Keratinocyte (primary cell): ENCODE results near the gene RHOBTB3. TPM values are rescaled to one million over a fixed set of nuclear protein-coding genes. Genes with fewer than 3 reads are reported as not detected.

Experiments
- DNase-seq: peaks from one replicate; pipeline ENCODE4 v3.0.0-alpha.2; 2011; ENCODE audit warnings: low read depth, missing footprints, low spot score
- FAIRE-seq: peaks from 2 replicates; lab custom pipeline; 2011; peaks lifted over from hg19 to GRCh38; lab: Jason Lieb, UNC
- H2AFZ ChIP-seq: 2 replicates; pipeline ENCODE4 v1.6.0; 2012; ENCODE audit warnings: low read length, control low read depth, inconsistent platforms; ENCODE audit not compliant: control insufficient read depth
- H3K27ac ChIP-seq: 2 replicates; pipeline ENCODE4 v1.5.1; 2011; ENCODE audit warnings: low read length; ENCODE audit not compliant: control insufficient read depth, insufficient read depth
- H3K27me3 ChIP-seq: 3 replicates; pipeline ENCODE4 v1.6.0; 2011; ENCODE audit warnings: low read length; ENCODE audit not compliant: control insufficient read depth, insufficient read depth; ENCODE audit errors: extremely low read depth
- H3K36me3 ChIP-seq, 2 experiments: 2 replicates in 1 of 2; 3 replicates in 1 of 2; pipeline ENCODE4 v1.5.1; 2011; ENCODE audit warnings: low read length in 2 of 2, mild to moderate bottlenecking in 1 of 2; ENCODE audit not compliant: control insufficient read depth in 2 of 2, insufficient read depth in 2 of 2; ENCODE audit errors: extremely low read depth in 1 of 2
- H3K4me1 ChIP-seq: 3 replicates; pipeline ENCODE4 v1.5.1; 2011; ENCODE audit warnings: low read length; ENCODE audit not compliant: control insufficient read depth, insufficient read depth; ENCODE audit errors: extremely low read depth
- H3K4me2 ChIP-seq: 3 replicates; pipeline ENCODE4 v1.6.0; 2011; ENCODE audit warnings: low read depth, low read length; ENCODE audit not compliant: control insufficient read depth, insufficient read depth; ENCODE audit errors: extremely low read depth
- H3K4me3 ChIP-seq, 3 experiments: fragments of 200-600 bp in 1 of 3; sonication (generic) in 1 of 3; 2 replicates in 2 of 3; 3 replicates in 1 of 3; pipeline ENCODE4 v1.5.1; 2011 to 2016; ENCODE audit warnings: low read length in 3 of 3, mild to moderate bottlenecking in 3 of 3, control low read depth in 2 of 3, inconsistent platforms in 1 of 3, low read depth in 1 of 3, mixed read lengths in 1 of 3, mixed run types in 1 of 3, moderate library complexity in 1 of 3; ENCODE audit not compliant: control insufficient read depth in 2 of 3, insufficient read depth in 2 of 3; ENCODE audit errors: extremely low read depth in 1 of 3
- H3K79me2 ChIP-seq: 2 replicates; pipeline ENCODE4 v1.6.0; 2012; ENCODE audit warnings: low read length; ENCODE audit not compliant: control insufficient read depth, insufficient read depth
- H3K9ac ChIP-seq: 3 replicates; pipeline ENCODE4 v1.6.0; 2011; ENCODE audit warnings: low read length; ENCODE audit not compliant: control insufficient read depth, insufficient read depth; ENCODE audit errors: extremely low read depth
- H3K9me1 ChIP-seq: 3 replicates; pipeline ENCODE4 v1.6.0; 2011; ENCODE audit warnings: low read length; ENCODE audit not compliant: control insufficient read depth, insufficient read depth; ENCODE audit errors: extremely low read depth
- H3K9me3 ChIP-seq: 2 replicates; pipeline ENCODE4 v1.5.1; 2012; ENCODE audit warnings: low read depth, low read length; ENCODE audit not compliant: control insufficient read depth
- H4K20me1 ChIP-seq: 3 replicates; pipeline ENCODE4 v1.6.0; 2011; ENCODE audit warnings: low read length; ENCODE audit not compliant: control insufficient read depth, insufficient read depth; ENCODE audit errors: extremely low read depth
- EZH2 ChIP-seq: IDR thresholded peaks from one replicate; pipeline ENCODE4 v1.6.1; 2012; ENCODE audit warnings: inconsistent platforms, mild to moderate bottlenecking, low read length, moderate library complexity
- dilution Hi-C: fragments of 300-500 bp; cut with MboI; formaldehyde crosslinking; loops from one replicate; pipeline ENCODE4 v1.7.0; 2020; ENCODE audit warnings: low sequenced_read_pairs; ENCODE audit not compliant: extremely low pct_ligation_motif_present
- polyA plus RNA-seq, 5 experiments: library from polyadenylated mRNA; depleted of rRNA in 3 of 5; stranded (reverse) in 3 of 5; stranded (forward) in 1 of 5; unstranded in 1 of 5; fragments of >200 nt; gene quantifications; 1 replicate in 1 of 5; 2 replicates in 3 of 5; 3 replicates in 1 of 5; pipeline versions ENCODE4 v1.2.1 to v1.2.3, GENCODE V29; 2011 to 2012; ENCODE audit warnings: missing spikeins in 2 of 5, low read depth in 1 of 5, low replicate concordance in 1 of 5
- TF ChIP-seq, protein P1 (sequence below), 3 experiments: IDR thresholded peaks in 1 of 3; conservative IDR thresholded peaks in 1 of 3; optimal IDR thresholded peaks in 1 of 3; 2 replicates in 2 of 3; 3 replicates in 1 of 3; pipeline versions ENCODE3 to v1.5.1; 2011; ENCODE audit warnings: low read length in 3 of 3, mild to moderate bottlenecking in 3 of 3, moderate library complexity in 2 of 3, control low read depth in 1 of 3, inconsistent platforms in 1 of 3; ENCODE audit not compliant: insufficient read depth in 2 of 3; ENCODE audit errors: extremely low read depth in 1 of 3

The RHOBTB3 gene
- polyA plus RNA-seq, 1 donor (not counting 4 experiments of a cell fraction or from before 2014, with no cell fraction given) = 4.7 TPM

DNA sequence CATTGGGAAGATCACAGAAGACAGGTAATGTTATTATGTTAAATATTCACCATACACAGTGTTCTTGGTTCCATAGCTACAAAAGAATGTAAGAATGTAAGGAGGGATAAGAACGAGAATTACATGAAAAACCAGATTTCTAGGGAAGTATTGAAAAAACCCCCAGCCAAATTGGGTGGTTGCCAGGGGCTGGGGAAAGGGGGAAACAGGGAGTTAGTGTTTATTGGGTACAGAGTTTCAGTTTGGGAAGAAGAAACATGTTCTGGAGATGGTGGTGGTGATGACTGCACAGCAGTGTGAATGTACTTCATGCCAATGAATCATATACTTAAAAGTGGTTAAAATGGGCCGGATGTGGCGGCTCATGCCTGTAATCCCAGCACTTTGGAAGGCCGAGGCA lies 51.0 kb downstream of the RHOBTB3 start:
- Histone ChIP-seq H3K27me3 (no peaks in the 10 kb centered on the region), H3K27ac (no peak overlapping the region), H3K79me2 (no peaks in the 10 kb centered on the region), H4K20me1 (no peaks in the 10 kb centered on the region), H3K9ac (no peak overlapping the region), H3K9me3 (no peaks in the 10 kb centered on the region), H3K4me2 (no peak overlapping the region), H3K4me1 (no peaks in the 10 kb centered on the region), H3K9me1 (no peaks in the 10 kb centered on the region), H3K4me3 (no peak overlapping the region), H3K36me3 (no peaks in the 10 kb centered on the region), H2AFZ (no peak overlapping the region)
- TF ChIP-seq EZH2 = no peak
- TF ChIP-seq, protein P1, sequence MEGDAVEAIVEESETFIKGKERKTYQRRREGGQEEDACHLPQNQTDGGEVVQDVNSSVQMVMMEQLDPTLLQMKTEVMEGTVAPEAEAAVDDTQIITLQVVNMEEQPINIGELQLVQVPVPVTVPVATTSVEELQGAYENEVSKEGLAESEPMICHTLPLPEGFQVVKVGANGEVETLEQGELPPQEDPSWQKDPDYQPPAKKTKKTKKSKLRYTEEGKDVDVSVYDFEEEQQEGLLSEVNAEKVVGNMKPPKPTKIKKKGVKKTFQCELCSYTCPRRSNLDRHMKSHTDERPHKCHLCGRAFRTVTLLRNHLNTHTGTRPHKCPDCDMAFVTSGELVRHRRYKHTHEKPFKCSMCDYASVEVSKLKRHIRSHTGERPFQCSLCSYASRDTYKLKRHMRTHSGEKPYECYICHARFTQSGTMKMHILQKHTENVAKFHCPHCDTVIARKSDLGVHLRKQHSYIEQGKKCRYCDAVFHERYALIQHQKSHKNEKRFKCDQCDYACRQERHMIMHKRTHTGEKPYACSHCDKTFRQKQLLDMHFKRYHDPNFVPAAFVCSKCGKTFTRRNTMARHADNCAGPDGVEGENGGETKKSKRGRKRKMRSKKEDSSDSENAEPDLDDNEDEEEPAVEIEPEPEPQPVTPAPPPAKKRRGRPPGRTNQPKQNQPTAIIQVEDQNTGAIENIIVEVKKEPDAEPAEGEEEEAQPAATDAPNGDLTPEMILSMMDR (optimal IDR thresholded peaks at IDR 0.05 in 1 of 3, IDR thresholded peaks at IDR 0.05 in 1 of 3, conservative IDR thresholded peaks at IDR 0.05 in 1 of 3; ENCODE audit: extremely low read depth in 1 of 3, insufficient read depth in 2 of 3, low read length in 3 of 3) = no peak
- FAIRE-seq (no peak), DNase-seq (no peak)
- dilution Hi-C loops = no loop called here

DNA sequence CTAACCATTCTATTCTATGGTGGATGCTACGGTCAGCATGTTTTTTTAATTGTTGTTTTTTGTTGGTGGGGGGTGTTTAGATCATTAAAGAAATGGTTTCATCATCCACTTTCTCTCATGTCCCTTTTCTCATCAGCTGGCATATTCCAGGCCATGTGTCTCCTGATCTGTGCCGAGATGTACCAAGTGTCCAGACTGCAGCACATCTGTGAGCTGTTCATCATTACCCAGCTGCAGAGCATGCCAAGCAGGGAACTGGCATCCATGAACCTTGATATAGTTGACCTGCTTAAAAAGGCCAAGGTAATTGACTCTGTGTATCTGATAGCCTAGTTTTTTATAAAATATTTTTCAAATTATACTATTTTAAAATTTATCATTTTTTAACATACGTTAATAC lies 52.5 kb downstream of the RHOBTB3 start:
- no peak overlapping the region for H2AFZ ChIP-seq
- no peak overlapping the region for H3K27ac ChIP-seq
- DNase-seq = no peak
- dilution Hi-C loops = no loop called here
- H3K9me1 ChIP-seq = no peaks in the 10 kb centered on the region
- H3K9ac ChIP-seq = no peak overlapping the region
- TF ChIP-seq EZH2 = no peak
- TF ChIP-seq, protein P1 (optimal IDR thresholded peaks at IDR 0.05 in 1 of 3, IDR thresholded peaks at IDR 0.05 in 1 of 3, conservative IDR thresholded peaks at IDR 0.05 in 1 of 3; ENCODE audit: extremely low read depth in 1 of 3, insufficient read depth in 2 of 3, low read length in 3 of 3) = no peak
- no peaks in the 10 kb centered on the region for H3K9me3 ChIP-seq
- H3K4me1 ChIP-seq = no peaks in the 10 kb centered on the region
- no peak for FAIRE-seq
- H3K4me2 ChIP-seq = no peak overlapping the region
- no peaks in the 10 kb centered on the region for H4K20me1 ChIP-seq
- H3K36me3 ChIP-seq = no peaks in the 10 kb centered on the region
- H3K4me3 ChIP-seq = no peak overlapping the region
- H3K79me2 ChIP-seq = no peaks in the 10 kb centered on the region
- no peaks in the 10 kb centered on the region for H3K27me3 ChIP-seq
